Subcutaneous adipose tissue (tissue), 4 donors: ENCODE data around the gene C10orf88. TPM values are rescaled to one million over a fixed set of nuclear protein-coding genes. Genes with fewer than 3 reads are reported as not detected.

ENCODE experiments used
- CTCF ChIP-seq: fragments of 450-650 bp; IDR thresholded peaks from one replicate; pipeline ENCODE4 v1.5.1; 2016; ENCODE audit warnings: low read depth, mild to moderate bottlenecking, control low read depth, antibody characterized with exemption, moderate library complexity
- total RNA-seq, 4 donors: library from RNA; depleted of rRNA; stranded (reverse); fragments of >200 nt; gene quantifications; one replicate each; pipeline ENCODE4 v1.1.0, GENCODE V29; 2016

C10orf88 gene
- total RNA-seq, 4 donors from 2014 or later = 4.3 to 10.8 (median 7.0) TPM

- TF ChIP-seq CTCF = no peak
Measured at GRCh38 chr10:122962405-122962804, 8.4 kb upstream of the C10orf88 start.

- no peak for TF ChIP-seq CTCF
Measured at GRCh38 chr10:122957474-122957873, 3.4 kb upstream of the C10orf88 start.

- no peak for TF ChIP-seq CTCF
Measured at GRCh38 chr10:122955892-122956291, 1.9 kb upstream of the C10orf88 start.

GRCh38 chr10:122954731-122955050 lies 664 bp upstream of the C10orf88 start:
- no peak for TF ChIP-seq CTCF

GRCh38 chr10:122949296-122949695 lies 4.7 kb downstream of the C10orf88 start:
- TF ChIP-seq CTCF = no peak

GRCh38 chr10:122939856-122940543 lies 14.0 kb downstream of the C10orf88 start:
- TF ChIP-seq CTCF = no peak

GRCh38 chr10:122939133-122939855 lies 14.7 kb downstream of the C10orf88 start:
- no peak for TF ChIP-seq CTCF
